Loucy (cell line): ENCODE results near the gene PFKL.

ENCODE experiments used
- H2AFZ ChIP-seq: fragments of 200-600 bp; sonication (generic); 2 replicates; pipeline ENCODE4 v1.6.0; 2016; ENCODE audit warnings: antibody characterized with exemption, mild to moderate bottlenecking, low read length, moderate library complexity
- H3F3A ChIP-seq: fragments of 200-600 bp; 2 replicates; pipeline ENCODE4 v1.6.0; 2016; ENCODE audit warnings: antibody characterized with exemption, low read depth, mild to moderate bottlenecking
- H3K27me3 ChIP-seq: fragments of 200-600 bp; sonication (generic); 2 replicates; pipeline ENCODE4 v1.6.1; 2014; ENCODE audit warnings: low read length, mild to moderate bottlenecking; ENCODE audit not compliant: insufficient read depth, poor library complexity, severe bottlenecking
- H3K36me3 ChIP-seq: fragments of 200-600 bp; sonication (generic); 2 replicates; pipeline ENCODE4 v1.6.1; 2016; ENCODE audit warnings: low read length; ENCODE audit not compliant: insufficient read depth
- H3K4me1 ChIP-seq: fragments of 200-600 bp; sonication (generic); 2 replicates; pipeline ENCODE4 v1.5.1; 2014; ENCODE audit warnings: low read length, mild to moderate bottlenecking; ENCODE audit not compliant: insufficient read depth, poor library complexity, severe bottlenecking
- H3K4me2 ChIP-seq: fragments of 200-600 bp; sonication (generic); 2 replicates; pipeline ENCODE4 v1.6.0; 2014; ENCODE audit warnings: antibody characterized with exemption, low read length, low read depth, mild to moderate bottlenecking; ENCODE audit not compliant: poor library complexity, severe bottlenecking
- H3K4me3 ChIP-seq: fragments of 200-600 bp; sonication (generic); 2 replicates; pipeline ENCODE4 v1.5.1; 2014; ENCODE audit warnings: low read length, mild to moderate bottlenecking, mixed read lengths; ENCODE audit not compliant: poor library complexity, severe bottlenecking
- H3K79me2 ChIP-seq: fragments of 200-600 bp; sonication (generic); 2 replicates; pipeline ENCODE4 v1.6.1; 2014; ENCODE audit warnings: low read length; ENCODE audit not compliant: insufficient read depth
- H3K9ac ChIP-seq: fragments of 200-600 bp; sonication (generic); 2 replicates; pipeline ENCODE4 v1.6.0; 2014; ENCODE audit warnings: mild to moderate bottlenecking, low read depth, low read length, moderate library complexity; ENCODE audit not compliant: poor library complexity, severe bottlenecking
- H3K9me2 ChIP-seq: fragments of 200-600 bp; sonication (generic); replicated peaks from 2 replicates; pipeline ENCODE4 v1.6.1; 2016; ENCODE audit warnings: low read depth, low read length, mixed read lengths
- H3K9me3 ChIP-seq: fragments of 200-600 bp; sonication (generic); 2 replicates; pipeline ENCODE4 v1.6.1; 2014; ENCODE audit warnings: mild to moderate bottlenecking, antibody characterized with exemption, low read length, low read depth; ENCODE audit not compliant: insufficient read depth
- H4K20me1 ChIP-seq: fragments of 200-600 bp; sonication (generic); 2 replicates; pipeline ENCODE4 v1.6.0; 2014; ENCODE audit warnings: antibody characterized with exemption, low read length, mild to moderate bottlenecking; ENCODE audit not compliant: insufficient read depth, poor library complexity, severe bottlenecking
- EZH2phosphoT487 ChIP-seq: fragments of 200-600 bp; IDR thresholded peaks from 2 replicates; pipeline ENCODE4 v1.6.1; 2018; ENCODE audit warnings: antibody characterized with exemption, mild to moderate bottlenecking, moderate library complexity, borderline replicate concordance
- TF ChIP-seq, protein P1 (sequence below): fragments of 200-600 bp; sonication (generic); conservative IDR thresholded peaks from 2 replicates; pipeline ENCODE4 v1.5.1; 2014; ENCODE audit warnings: mild to moderate bottlenecking, antibody characterized with exemption, low read length

The PFKL gene

DNA sequence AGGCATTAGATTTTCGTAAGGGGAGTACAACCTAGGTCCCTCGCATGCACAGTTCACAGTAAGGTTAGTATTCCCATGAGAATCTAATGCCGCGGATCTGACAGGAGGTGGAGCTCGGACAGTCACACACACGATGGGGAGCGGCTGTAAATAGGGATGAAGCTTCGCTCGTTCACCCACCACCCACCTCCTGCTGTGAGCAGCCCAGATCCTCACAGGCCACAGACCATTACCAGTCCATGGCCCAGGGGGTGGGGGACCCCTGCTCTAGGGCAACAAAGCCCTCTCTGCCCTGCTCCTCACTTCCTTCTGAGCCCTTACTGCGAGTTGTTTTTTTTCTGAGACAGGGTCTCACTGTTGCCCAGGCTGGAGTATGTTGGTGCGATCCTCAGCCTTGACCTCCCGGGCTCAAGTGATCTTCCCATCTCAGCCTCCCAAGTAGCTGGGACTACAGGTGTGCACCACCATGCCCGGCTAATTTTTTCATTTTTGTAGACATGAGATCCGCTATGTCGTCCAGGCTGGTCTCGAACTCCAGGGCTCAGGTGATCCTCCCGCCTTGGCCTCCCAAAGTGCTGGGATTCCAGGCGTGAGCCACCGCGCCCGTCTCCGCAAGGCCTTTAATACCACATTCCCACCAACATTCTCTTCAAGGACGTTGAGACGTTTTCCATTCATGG is 74.9 kb downstream of the PFKL start:
- Histone ChIP-seq H3K4me2 (no peak overlapping the region), H3F3A (no peaks in the 10 kb centered on the region), H3K4me3 (no peak overlapping the region), H3K4me1 (no peaks in the 10 kb centered on the region), H3K9me3 (peaks cover 18% of the 10 kb centered on the region; the same call in 1 of the 2 replicates), H3K9me2 (no peaks in the 10 kb centered on the region), H3K27me3 (no peaks in the 10 kb centered on the region), H3K36me3 (no peaks in the 10 kb centered on the region), H3K79me2 (no peaks in the 10 kb centered on the region), H3K9ac (no peak overlapping the region), H2AFZ (no peak overlapping the region), H4K20me1 (no peaks in the 10 kb centered on the region)
- TF ChIP-seq EZH2phosphoT487: no peak
- TF ChIP-seq, protein P1, sequence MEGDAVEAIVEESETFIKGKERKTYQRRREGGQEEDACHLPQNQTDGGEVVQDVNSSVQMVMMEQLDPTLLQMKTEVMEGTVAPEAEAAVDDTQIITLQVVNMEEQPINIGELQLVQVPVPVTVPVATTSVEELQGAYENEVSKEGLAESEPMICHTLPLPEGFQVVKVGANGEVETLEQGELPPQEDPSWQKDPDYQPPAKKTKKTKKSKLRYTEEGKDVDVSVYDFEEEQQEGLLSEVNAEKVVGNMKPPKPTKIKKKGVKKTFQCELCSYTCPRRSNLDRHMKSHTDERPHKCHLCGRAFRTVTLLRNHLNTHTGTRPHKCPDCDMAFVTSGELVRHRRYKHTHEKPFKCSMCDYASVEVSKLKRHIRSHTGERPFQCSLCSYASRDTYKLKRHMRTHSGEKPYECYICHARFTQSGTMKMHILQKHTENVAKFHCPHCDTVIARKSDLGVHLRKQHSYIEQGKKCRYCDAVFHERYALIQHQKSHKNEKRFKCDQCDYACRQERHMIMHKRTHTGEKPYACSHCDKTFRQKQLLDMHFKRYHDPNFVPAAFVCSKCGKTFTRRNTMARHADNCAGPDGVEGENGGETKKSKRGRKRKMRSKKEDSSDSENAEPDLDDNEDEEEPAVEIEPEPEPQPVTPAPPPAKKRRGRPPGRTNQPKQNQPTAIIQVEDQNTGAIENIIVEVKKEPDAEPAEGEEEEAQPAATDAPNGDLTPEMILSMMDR: no peak

DNA sequence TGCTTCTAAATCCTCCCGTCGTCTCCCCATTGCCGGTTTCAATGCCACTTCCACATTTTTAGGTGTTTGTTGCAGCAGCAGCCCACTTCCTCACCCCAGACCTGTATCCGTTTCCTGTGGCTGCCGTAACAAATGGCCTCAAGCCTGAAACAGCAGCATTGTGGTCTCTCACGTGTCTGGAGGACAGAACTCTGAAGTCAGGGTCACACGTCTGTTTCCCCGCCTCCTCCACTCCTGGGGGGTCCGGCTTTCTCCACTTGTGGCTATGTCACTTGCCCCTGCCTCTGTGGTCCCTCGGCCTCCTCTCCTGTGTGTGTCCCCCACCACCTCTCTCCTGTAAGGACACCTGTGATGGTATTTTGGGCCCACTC is 75.4 kb downstream of the PFKL start:
- Histone ChIP-seq H3K9ac (no peak overlapping the region), H4K20me1 (no peaks in the 10 kb centered on the region), H3K4me1 (no peaks in the 10 kb centered on the region), H2AFZ (no peak overlapping the region), H3K4me2 (no peak overlapping the region), H3K27me3 (no peaks in the 10 kb centered on the region), H3K79me2 (no peaks in the 10 kb centered on the region), H3K9me3 (peaks cover 16% of the 10 kb centered on the region; the same call in 1 of the 2 replicates), H3K36me3 (no peaks in the 10 kb centered on the region), H3F3A (no peaks in the 10 kb centered on the region), H3K9me2 (no peaks in the 10 kb centered on the region), H3K4me3 (no peak overlapping the region)
- TF ChIP-seq, protein P1: no peak
- TF ChIP-seq EZH2phosphoT487: no peak

- TF ChIP-seq, protein P1: no peak
- no peak for TF ChIP-seq EZH2phosphoT487
- no peaks in the 10 kb centered on the region for H3K9me2 ChIP-seq
- no peaks in the 10 kb centered on the region for H3K27me3 ChIP-seq
- no peaks in the 10 kb centered on the region for H3K4me1 ChIP-seq
- H4K20me1 ChIP-seq: no peaks in the 10 kb centered on the region
- H3K9ac ChIP-seq: no peak overlapping the region
- no peak overlapping the region for H2AFZ ChIP-seq
- no peak overlapping the region for H3K4me2 ChIP-seq
- no peaks in the 10 kb centered on the region for H3K36me3 ChIP-seq
- H3K4me3 ChIP-seq: no peak overlapping the region
- no peaks in the 10 kb centered on the region for H3F3A ChIP-seq
- H3K9me3 ChIP-seq: peaks cover 14% of the 10 kb centered on the region; the same call in 1 of the 2 replicates
- H3K79me2 ChIP-seq: no peaks in the 10 kb centered on the region
Measured at GRCh38 chr21:44375761-44376241, 75.9 kb downstream of the PFKL start.
